Body of pancreas (tissue), 4 donors: ENCODE results near the gene PIEZO1. TPM values are rescaled to one million over a fixed set of nuclear protein-coding genes. Genes with fewer than 3 reads are reported as not detected.

ENCODE experiments used
- ATAC-seq: fragments of 150-250 bp; one replicate; pipeline ENCODE4 v1.9.1; 2016
- DNase-seq, 4 donors: peaks; one replicate each; pipeline ENCODE4 v3.0.0-alpha.2; 2019
- H3K27ac ChIP-seq, 4 donors: fragments of 200-600 bp; sonication (generic); 1 replicate in 3 of 4; 2 replicates in 1 of 4; pipeline versions ENCODE4 v1.5.1 to v1.6.1; 2016 to 2019; ENCODE audit warnings: mild to moderate bottlenecking in 1 of 4, mixed read lengths in 1 of 4, moderate library complexity in 1 of 4
- H3K27me3 ChIP-seq, 2 donors: fragments of 200-600 bp; sonication (generic); one replicate each; pipeline ENCODE4 v1.6.0; 2016; ENCODE audit warnings: mild to moderate bottlenecking in 1 of 2
- H3K36me3 ChIP-seq, 2 donors: fragments of 200-600 bp; sonication (generic); replicated peaks in 1 of 2; 2 replicates each; pipeline ENCODE4 v1.5.1; 2016; ENCODE audit warnings: low read depth in 2 of 2; ENCODE audit not compliant: insufficient read depth in 1 of 2
- H3K4me1 ChIP-seq: fragments of 200-600 bp; sonication (generic); one replicate; pipeline ENCODE4 v1.6.0; 2016
- H3K4me3 ChIP-seq, 2 donors: fragments of 200-600 bp; sonication (generic); 1 replicate in 1 of 2; 2 replicates in 1 of 2; pipeline ENCODE4 v1.5.1; 2016 to 2019
- H3K9me3 ChIP-seq, 3 donors: fragments of 200-600 bp; sonication (generic); 1 replicate in 2 of 3; 2 replicates in 1 of 3; pipeline ENCODE4 v1.5.1; 2016
- POLR2A ChIP-seq, 3 donors: fragments of 450-650 bp; IDR thresholded peaks; one replicate each; pipeline ENCODE4 v1.6.1; 2016; ENCODE audit warnings: antibody characterized with exemption in 3 of 3, mild to moderate bottlenecking in 2 of 3
- WGBS, 2 donors: methylation state at CpG; one replicate each; pipeline ENCODE4 v1.1.5; 2017; 5-methylcytosine and 5-hydroxymethylcytosine counted together
- intact Hi-C: fragments of 100-400 bp; cut with DNase I; formaldehyde crosslinking; loops from one replicate; pipeline ENCODE4 v1.15.1; 2023
- total RNA-seq, 2 donors: library from RNA; depleted of rRNA; stranded (reverse); fragments of >200 nt; gene quantifications; one replicate each; pipeline ENCODE4 v1.1.0, GENCODE V29; 2016
- TF ChIP-seq, protein P1 (sequence below), 7 experiments: fragments of 450-650 bp in 4 of 7; fragments of 200-600 bp in 3 of 7; sonication (generic) in 3 of 7; IDR thresholded peaks; one replicate each; pipeline ENCODE4 v1.5.1; 2016 to 2019; ENCODE audit warnings: antibody characterized with exemption in 7 of 7

PIEZO1 gene
- total RNA-seq, 2 donors from 2014 or later = 61.0 to 269 TPM

DNA sequence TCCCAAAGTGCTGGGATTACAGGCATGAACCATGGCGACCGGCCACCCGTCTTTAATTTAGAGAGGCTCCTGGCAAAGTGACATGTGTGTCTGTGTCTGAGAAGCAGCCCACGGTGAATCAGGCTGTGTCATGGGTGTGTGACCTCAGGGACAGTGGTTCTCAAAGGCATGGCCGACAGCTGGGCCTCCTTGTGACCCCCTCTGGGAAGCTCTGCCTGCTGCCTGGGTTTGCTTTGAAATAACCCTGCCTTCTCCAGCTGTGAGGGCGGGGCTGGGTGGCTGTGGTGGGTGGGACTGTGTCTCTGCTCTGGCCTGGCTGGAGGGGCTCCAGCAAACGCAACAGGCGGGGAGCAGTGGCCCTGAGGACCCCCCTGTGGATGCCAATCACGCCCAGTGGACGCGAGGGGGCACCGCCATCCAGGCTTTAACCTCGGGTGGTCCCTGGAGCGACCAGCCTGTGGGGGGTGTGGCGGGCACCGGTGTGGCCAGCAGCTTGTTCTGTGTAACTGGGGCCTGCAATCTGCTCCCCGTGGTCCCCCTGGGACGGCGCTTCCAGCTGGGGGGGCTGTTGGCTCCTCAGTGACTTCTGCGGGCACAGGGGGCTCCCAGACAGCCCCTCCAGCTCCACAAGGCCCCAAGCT, 35.5 kb upstream of the PIEZO1 start:
- intact Hi-C loops = no loop called here
- Histone ChIP-seq H3K4me1 (no peaks in the 10 kb centered on the region), H3K36me3 (peaks cover 0 to 4% of the 10 kb centered on the region in 2 donors), H3K27me3 (no peaks in the 10 kb centered on the region), H3K4me3 (no peak overlapping the region), H3K9me3 (no peaks in the 10 kb centered on the region), H3K27ac (no peak overlapping the region)
- no peak for TF ChIP-seq POLR2A (IDR thresholded peaks at IDR 0.05)
- TF ChIP-seq, protein P1, sequence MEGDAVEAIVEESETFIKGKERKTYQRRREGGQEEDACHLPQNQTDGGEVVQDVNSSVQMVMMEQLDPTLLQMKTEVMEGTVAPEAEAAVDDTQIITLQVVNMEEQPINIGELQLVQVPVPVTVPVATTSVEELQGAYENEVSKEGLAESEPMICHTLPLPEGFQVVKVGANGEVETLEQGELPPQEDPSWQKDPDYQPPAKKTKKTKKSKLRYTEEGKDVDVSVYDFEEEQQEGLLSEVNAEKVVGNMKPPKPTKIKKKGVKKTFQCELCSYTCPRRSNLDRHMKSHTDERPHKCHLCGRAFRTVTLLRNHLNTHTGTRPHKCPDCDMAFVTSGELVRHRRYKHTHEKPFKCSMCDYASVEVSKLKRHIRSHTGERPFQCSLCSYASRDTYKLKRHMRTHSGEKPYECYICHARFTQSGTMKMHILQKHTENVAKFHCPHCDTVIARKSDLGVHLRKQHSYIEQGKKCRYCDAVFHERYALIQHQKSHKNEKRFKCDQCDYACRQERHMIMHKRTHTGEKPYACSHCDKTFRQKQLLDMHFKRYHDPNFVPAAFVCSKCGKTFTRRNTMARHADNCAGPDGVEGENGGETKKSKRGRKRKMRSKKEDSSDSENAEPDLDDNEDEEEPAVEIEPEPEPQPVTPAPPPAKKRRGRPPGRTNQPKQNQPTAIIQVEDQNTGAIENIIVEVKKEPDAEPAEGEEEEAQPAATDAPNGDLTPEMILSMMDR (IDR thresholded peaks at IDR 0.05) = no peak
- ATAC-seq = no peak
- DNase-seq = no peak
- 89 to 100% methylated on average over 6 to 20 of the region's 20 CpGs for WGBS, 2 donors

DNA sequence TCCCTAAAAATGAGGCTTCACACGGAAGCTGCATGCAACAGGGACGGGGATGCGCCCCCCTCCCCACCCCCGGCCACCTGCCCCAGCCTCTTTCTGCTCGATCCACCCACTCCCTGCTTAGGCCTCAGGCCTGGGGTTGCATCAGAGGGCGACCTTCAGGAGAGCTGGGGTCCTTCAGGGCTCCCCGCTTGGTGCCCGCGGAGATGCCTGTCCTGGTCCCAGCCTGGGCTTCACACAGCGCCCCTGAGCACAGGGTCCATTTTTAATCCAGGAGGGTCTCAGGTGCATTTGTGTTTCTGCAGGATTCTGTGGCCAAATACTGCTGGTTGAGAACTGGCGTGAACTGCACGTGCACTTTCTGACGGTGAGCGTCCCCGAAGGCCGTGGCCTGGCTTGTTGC, 34.1 kb upstream of the PIEZO1 start:
- Histone ChIP-seq H3K36me3 (peaks cover 0 to 4% of the 10 kb centered on the region in 2 donors), H3K9me3 (no peaks in the 10 kb centered on the region), H3K27ac (no peak overlapping the region), H3K4me3 (no peak overlapping the region), H3K4me1 (no peaks in the 10 kb centered on the region), H3K27me3 (no peaks in the 10 kb centered on the region)
- intact Hi-C loops = loop anchor here (10.0 kb wide), 1 partner anchor 396 kb away; the partner anchor contains the start of gene ZNF778
- no peak for TF ChIP-seq POLR2A (IDR thresholded peaks at IDR 0.05)
- TF ChIP-seq, protein P1 (IDR thresholded peaks at IDR 0.05) = no peak
- WGBS, 2 donors = 74 to 80% methylated on average over 8 to 15 of the region's 16 CpGs
- no peak for ATAC-seq
- DNase-seq = no peak

DNA sequence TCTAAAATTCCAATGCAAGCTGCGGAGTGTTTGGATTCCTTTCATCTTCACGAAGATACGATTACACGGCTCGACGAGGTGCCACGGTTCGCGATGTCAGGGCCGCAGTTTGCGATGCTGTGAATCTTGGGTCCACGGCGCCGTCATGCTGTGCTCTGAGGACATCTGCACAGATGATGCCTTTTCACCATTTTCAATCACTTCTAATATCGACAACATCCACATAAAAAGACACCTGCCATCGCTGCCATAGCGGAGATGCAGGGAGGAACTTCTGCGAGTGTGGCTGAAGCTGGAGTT, 33.5 kb upstream of the PIEZO1 start:
- peaks cover 0 to 4% of the 10 kb centered on the region in 2 donors for H3K36me3 ChIP-seq
- no peak overlapping the region for H3K27ac ChIP-seq
- intact Hi-C loops = loop anchor here (10.0 kb wide), 1 partner anchor 396 kb away; the partner anchor contains the start of gene ZNF778
- no peaks in the 10 kb centered on the region for H3K27me3 ChIP-seq
- no peaks in the 10 kb centered on the region for H3K9me3 ChIP-seq
- DNase-seq = no peak
- no peaks in the 10 kb centered on the region for H3K4me1 ChIP-seq
- no peak for TF ChIP-seq POLR2A (IDR thresholded peaks at IDR 0.05)
- TF ChIP-seq, protein P1 (IDR thresholded peaks at IDR 0.05) = no peak
- no peak overlapping the region for H3K4me3 ChIP-seq
- 86 to 87% methylated on average over 18 of the region's 18 CpGs for WGBS, 2 donors
- ATAC-seq = no peak

DNA sequence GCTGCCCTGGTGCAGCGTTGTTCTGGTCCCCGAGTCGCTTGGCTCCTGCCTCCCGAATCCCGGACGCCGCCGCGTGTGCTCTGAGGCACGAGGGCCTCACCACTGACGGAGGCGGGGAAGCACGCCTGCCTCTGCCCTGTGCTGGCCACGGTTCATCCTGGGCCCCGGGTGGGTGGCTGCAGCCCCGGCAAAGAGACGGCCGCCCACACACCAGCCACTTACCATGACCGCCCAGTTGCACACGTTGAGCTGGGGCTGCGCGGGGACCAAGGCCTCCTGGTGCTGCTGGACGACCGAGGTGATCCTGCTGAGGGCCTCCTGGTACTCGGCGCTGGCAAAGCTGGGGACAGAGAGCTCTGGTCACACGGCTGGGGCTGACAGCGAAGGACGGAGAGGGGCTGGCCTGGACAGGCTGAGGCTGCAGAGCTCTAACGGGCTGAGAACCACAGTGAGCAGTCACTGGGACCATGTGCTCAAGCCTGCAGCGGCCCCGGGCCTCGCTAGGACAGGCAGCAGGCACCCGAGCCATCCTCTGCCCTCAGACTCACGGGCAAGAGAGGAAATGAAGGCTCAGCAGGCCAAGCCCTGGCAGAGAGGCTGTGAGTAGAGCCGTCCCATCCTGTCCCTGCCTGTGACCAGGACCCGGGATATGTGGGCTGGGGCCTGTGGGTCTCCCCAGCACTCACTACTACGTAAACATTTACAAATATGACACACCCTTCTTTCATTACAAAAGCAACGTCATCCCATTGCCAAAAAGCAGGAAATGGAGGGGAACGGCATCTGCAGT, 33.0 kb upstream of the PIEZO1 start:
- DNase-seq (no peak), ATAC-seq (no peak)
- Histone ChIP-seq H3K27ac (no peak overlapping the region), H3K9me3 (no peaks in the 10 kb centered on the region), H3K36me3 (peaks cover 0 to 4% of the 10 kb centered on the region in 2 donors), H3K4me1 (peaks cover 5% of the 10 kb centered on the region), H3K27me3 (no peaks in the 10 kb centered on the region), H3K4me3 (no peak overlapping the region)
- no peak for TF ChIP-seq POLR2A (IDR thresholded peaks at IDR 0.05)
- TF ChIP-seq, protein P1 (IDR thresholded peaks at IDR 0.05) = no peak
- 76 to 83% methylated on average over 7 to 40 of the region's 40 CpGs for WGBS, 2 donors
- intact Hi-C loops = loop anchor here (10.0 kb wide), 1 partner anchor 397 kb away; the partner anchor contains the start of gene ZNF778
